Glomerular endothelial cell (primary cell): ENCODE results near the gene DNER. TPM values are rescaled to one million over a fixed set of nuclear protein-coding genes. Genes with fewer than 3 reads are reported as not detected.

Source experiments
- total RNA-seq: library from RNA; depleted of rRNA; stranded (reverse); fragments of >200 nt; gene quantifications from 2 replicates; pipeline ENCODE4 v1.2.3, GENCODE V29; 2015

The DNER gene
- total RNA-seq, 1 donor from 2014 or later: 5.4 TPM

Other genes starting within 250 kb of the DNER start
- 126 and 215 TPM in 2 replicates for gene TRIP12, start 207.5 kb upstream of the DNER start, total RNA-seq
- gene FBXO36, start 207.9 kb upstream of the DNER start, total RNA-seq: 1.9 and 4.1 TPM in 2 replicates